HUES64 (cell line): ENCODE measurements around the gene TBX15.

ENCODE experiments used
- H3K27ac ChIP-seq: 2 replicates; pipeline ENCODE4 v1.7.0; 2013; ENCODE audit warnings: low read depth, low read length, inconsistent platforms
- H3K27me3 ChIP-seq: 2 replicates; pipeline ENCODE4 v1.6.1; 2013; ENCODE audit warnings: mild to moderate bottlenecking, low read length; ENCODE audit not compliant: insufficient read depth
- H3K36me3 ChIP-seq: 2 replicates; pipeline ENCODE4 v1.6.1; 2013; ENCODE audit warnings: mild to moderate bottlenecking, low read length; ENCODE audit not compliant: insufficient read depth
- H3K4me1 ChIP-seq: 2 replicates; pipeline ENCODE4 v1.6.1; 2013; ENCODE audit warnings: mild to moderate bottlenecking, low read length, moderate library complexity; ENCODE audit not compliant: insufficient read depth
- H3K4me3 ChIP-seq: 2 replicates; pipeline ENCODE4 v1.5.1; 2013; ENCODE audit warnings: mild to moderate bottlenecking, low read length, moderate library complexity
- H3K9ac ChIP-seq: 2 replicates; pipeline ENCODE4 v1.6.1; 2013; ENCODE audit warnings: mild to moderate bottlenecking, low read depth, low read length
- H3K9me3 ChIP-seq: 2 replicates; pipeline ENCODE4 v1.6.1; 2013; ENCODE audit warnings: low read depth, low read length; ENCODE audit not compliant: insufficient read depth
- WGBS: fragments of 150-250, 120-280 bp; methylation state at CpG from one replicate; pipeline ENCODE4 v1.1.7; 2013; ENCODE audit warnings: missing lambda C conversion rate; 5-methylcytosine and 5-hydroxymethylcytosine counted together

TBX15 gene

GRCh38 chr1:118868387-118868786 lies 119.8 kb downstream of the TBX15 start:
- Histone ChIP-seq H3K4me1 (no peaks in the 10 kb centered on the region), H3K27ac (no peak overlapping the region), H3K4me3 (no peak overlapping the region), H3K36me3 (no peaks in the 10 kb centered on the region), H3K9me3 (no peaks in the 10 kb centered on the region), H3K27me3 (no peaks in the 10 kb centered on the region), H3K9ac (no peak overlapping the region)
- WGBS = 98% methylated on average over 2 of the region's 2 CpGs

GRCh38 chr1:118866330-118866729 lies 121.8 kb downstream of the TBX15 start:
- Histone ChIP-seq H3K4me1 (no peaks in the 10 kb centered on the region), H3K9ac (no peak overlapping the region), H3K9me3 (no peaks in the 10 kb centered on the region), H3K27ac (no peak overlapping the region), H3K36me3 (no peaks in the 10 kb centered on the region), H3K27me3 (no peaks in the 10 kb centered on the region), H3K4me3 (no peak overlapping the region)
- WGBS = 93% methylated on average over 6 of the region's 6 CpGs

- 97% methylated on average over 3 of the region's 3 CpGs for WGBS
- Histone ChIP-seq H3K9ac (no peak overlapping the region), H3K27me3 (no peaks in the 10 kb centered on the region)
Observed at GRCh38 chr1:118863688-118864087, 124.5 kb downstream of the TBX15 start.

GRCh38 chr1:118862755-118863154 lies 125.4 kb downstream of the TBX15 start:
- WGBS = 74% methylated on average over 2 of the region's 2 CpGs
- no peak overlapping the region for H3K9ac ChIP-seq
- no peaks in the 10 kb centered on the region for H3K9me3 ChIP-seq

More at GRCh38 chr1:118863688-118864087, 124.5 kb downstream of the TBX15 start:
- H3K36me3 ChIP-seq = no peaks in the 10 kb centered on the region
- H3K9me3 ChIP-seq = no peaks in the 10 kb centered on the region
- H3K27ac ChIP-seq = no peak overlapping the region
- H3K4me1 ChIP-seq = no peaks in the 10 kb centered on the region
- no peak overlapping the region for H3K4me3 ChIP-seq

GRCh38 chr1:118861216-118861615 lies 126.9 kb downstream of the TBX15 start:
- Histone ChIP-seq H3K27ac (no peak overlapping the region), H3K4me1 (no peaks in the 10 kb centered on the region), H3K27me3 (no peaks in the 10 kb centered on the region), H3K36me3 (no peaks in the 10 kb centered on the region), H3K9ac (no peak overlapping the region), H3K9me3 (no peaks in the 10 kb centered on the region), H3K4me3 (no peak overlapping the region)

More at GRCh38 chr1:118862755-118863154, 125.4 kb downstream of the TBX15 start:
- no peak overlapping the region for H3K4me3 ChIP-seq
- H3K36me3 ChIP-seq = no peaks in the 10 kb centered on the region
- no peaks in the 10 kb centered on the region for H3K27me3 ChIP-seq
- H3K27ac ChIP-seq = no peak overlapping the region
- H3K4me1 ChIP-seq = no peaks in the 10 kb centered on the region

- Histone ChIP-seq H3K27me3 (no peaks in the 10 kb centered on the region), H3K27ac (no peak overlapping the region), H3K4me3 (no peak overlapping the region), H3K9me3 (no peaks in the 10 kb centered on the region), H3K36me3 (no peaks in the 10 kb centered on the region), H3K9ac (no peak overlapping the region), H3K4me1 (no peaks in the 10 kb centered on the region)
- WGBS = 78% methylated on average over 3 of the region's 3 CpGs
Observed at GRCh38 chr1:118859999-118860398, 128.1 kb downstream of the TBX15 start.

GRCh38 chr1:118846443-118846842 lies 141.7 kb downstream of the TBX15 start:
- no peaks in the 10 kb centered on the region for H3K36me3 ChIP-seq
- no peaks in the 10 kb centered on the region for H3K9me3 ChIP-seq
- no peak overlapping the region for H3K27ac ChIP-seq
- H3K4me3 ChIP-seq = no peak overlapping the region
- H3K9ac ChIP-seq = no peak overlapping the region
- 95% methylated on average over 2 of the region's 2 CpGs for WGBS
- H3K27me3 ChIP-seq = no peaks in the 10 kb centered on the region
- H3K4me1 ChIP-seq = no peaks in the 10 kb centered on the region

- no peak overlapping the region for H3K27ac ChIP-seq
- WGBS = 82% methylated on average over 14 of the region's 14 CpGs
Observed at GRCh38 chr1:118842452-118843201, 145.5 kb downstream of the TBX15 start.

GRCh38 chr1:118841521-118841920 lies 146.6 kb downstream of the TBX15 start:
- Histone ChIP-seq H3K4me3 (no peak overlapping the region), H3K36me3 (no peaks in the 10 kb centered on the region), H3K9me3 (no peaks in the 10 kb centered on the region), H3K27me3 (no peaks in the 10 kb centered on the region), H3K9ac (no peak overlapping the region), H3K4me1 (no peaks in the 10 kb centered on the region), H3K27ac (no peak overlapping the region)

More at GRCh38 chr1:118842452-118843201, 145.5 kb downstream of the TBX15 start:
- no peaks in the 10 kb centered on the region for H3K36me3 ChIP-seq
- H3K27me3 ChIP-seq = no peaks in the 10 kb centered on the region
- H3K9ac ChIP-seq = no peak overlapping the region
- no peaks in the 10 kb centered on the region for H3K9me3 ChIP-seq
- no peaks in the 10 kb centered on the region for H3K4me1 ChIP-seq
- no peak overlapping the region for H3K4me3 ChIP-seq
